Activated CD8-positive, alpha-beta memory T cell treated with anti-CD3 and anti-CD28 coated beads, Interleukin-2, amount 50 U/mL, for 24 hours (primary cell): ENCODE measurements around the gene RAD51B.
A peak's percentile ranks its signal among the peaks of the same experiment; 100 is the strongest.

ENCODE experiments used
- DNase-seq: peaks from one replicate; pipeline ENCODE4 v3.0.0-alpha.2; 2020; ENCODE audit errors: extremely low read depth

The RAD51B gene

DNA sequence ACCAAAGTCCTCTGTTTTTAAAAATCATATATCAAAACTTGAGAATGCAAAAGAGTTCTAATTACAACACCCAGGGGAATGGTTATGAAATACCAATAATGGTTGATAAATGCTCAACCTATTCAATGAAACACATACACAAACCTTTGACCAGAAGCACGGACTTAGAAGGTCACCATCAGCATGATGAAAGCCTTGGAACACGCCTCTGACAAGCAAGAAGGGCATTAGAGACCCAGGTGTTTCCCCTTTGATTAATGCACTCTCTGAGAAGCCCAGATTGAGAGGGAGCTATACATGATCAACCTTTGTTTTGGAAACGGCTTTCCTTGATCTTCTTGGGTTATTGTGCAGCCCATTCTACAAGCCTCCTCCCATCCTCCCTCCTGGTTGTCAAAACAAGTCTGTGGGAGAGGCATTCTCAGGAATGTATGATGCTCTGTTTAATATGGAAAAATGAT is 904.3 kb downstream of the RAD51B start:
- no peak for DNase-seq

DNA sequence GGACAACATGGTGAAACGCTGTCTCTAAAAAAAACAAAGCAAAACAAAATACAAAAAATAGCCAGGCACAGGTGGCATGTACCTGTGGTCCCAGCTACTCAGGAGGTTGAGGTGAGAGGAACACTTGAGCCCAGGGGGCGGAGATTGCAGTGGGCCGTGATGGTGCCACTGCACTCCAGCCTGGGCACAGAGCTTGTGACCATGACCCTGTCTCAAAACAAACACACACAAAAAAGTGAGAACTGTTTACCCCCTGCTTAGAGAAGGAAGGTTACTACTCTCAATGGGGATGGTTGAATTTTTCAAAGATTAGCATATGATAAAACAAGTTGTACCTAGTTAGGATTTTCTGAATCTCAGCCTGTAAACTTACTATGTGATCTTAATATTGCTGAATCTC is 905.3 kb downstream of the RAD51B start:
- no peak for DNase-seq

DNA sequence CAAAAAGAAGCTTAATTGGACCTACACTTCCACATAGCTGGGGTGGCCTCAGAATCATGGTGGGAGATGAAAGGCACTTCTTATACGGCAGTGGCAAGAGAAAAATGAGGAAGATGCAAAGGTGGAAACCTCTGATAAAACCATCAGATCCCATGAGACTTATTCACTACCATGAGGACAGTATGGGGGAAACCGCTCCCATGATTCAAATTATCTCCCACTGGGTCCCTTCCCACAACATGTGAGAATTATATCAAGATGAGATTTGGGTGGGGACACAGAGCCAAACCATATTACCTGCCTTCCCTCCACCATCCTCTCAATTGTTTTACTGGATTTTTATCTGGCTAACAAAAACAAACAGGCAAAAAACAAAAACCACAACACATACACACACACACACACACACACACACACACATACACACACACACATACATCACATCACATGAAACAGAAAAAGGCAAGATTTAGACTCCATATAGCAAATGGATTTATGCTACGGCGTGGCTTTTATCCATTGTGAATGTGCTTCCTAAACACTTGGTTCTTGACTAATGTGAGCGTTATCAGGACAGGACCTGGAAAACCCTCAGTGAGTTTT is 906.6 kb downstream of the RAD51B start:
- no peak for DNase-seq

DNA sequence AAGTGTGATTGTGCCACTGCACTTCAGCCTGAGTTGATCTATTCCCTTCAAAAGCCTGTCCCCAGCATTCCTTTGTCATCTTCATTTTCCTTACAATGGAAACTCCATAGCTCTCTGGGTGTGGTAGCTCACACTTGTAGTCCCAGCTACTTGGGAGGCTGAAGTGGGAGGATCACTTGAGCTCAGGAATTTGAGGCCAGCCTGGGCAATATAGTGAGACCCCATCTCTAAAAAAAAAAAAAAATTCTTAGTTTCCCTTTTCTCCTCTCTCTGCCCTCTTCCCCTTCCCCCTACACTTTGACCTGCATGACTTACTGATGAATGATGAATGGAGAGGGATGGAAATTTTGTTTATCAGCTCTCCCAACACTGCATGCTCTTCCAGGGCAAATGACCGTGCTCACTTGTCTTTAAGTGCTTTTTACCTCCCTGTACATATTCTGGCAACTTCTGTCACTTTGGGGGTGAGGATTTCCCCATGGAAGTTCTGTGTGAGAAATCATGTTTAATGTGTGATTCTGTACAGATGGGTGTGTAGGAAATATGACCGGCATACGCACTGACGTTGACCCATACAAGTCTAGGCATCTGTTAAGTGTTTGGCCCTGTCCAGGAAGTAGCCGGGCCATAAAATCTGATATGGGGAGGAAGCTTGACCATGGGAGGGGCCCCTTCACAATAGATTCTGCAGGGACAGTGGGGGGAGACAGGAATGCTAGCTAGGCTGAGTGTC is 907.9 kb downstream of the RAD51B start:
- DNase-seq = no peak

DNA sequence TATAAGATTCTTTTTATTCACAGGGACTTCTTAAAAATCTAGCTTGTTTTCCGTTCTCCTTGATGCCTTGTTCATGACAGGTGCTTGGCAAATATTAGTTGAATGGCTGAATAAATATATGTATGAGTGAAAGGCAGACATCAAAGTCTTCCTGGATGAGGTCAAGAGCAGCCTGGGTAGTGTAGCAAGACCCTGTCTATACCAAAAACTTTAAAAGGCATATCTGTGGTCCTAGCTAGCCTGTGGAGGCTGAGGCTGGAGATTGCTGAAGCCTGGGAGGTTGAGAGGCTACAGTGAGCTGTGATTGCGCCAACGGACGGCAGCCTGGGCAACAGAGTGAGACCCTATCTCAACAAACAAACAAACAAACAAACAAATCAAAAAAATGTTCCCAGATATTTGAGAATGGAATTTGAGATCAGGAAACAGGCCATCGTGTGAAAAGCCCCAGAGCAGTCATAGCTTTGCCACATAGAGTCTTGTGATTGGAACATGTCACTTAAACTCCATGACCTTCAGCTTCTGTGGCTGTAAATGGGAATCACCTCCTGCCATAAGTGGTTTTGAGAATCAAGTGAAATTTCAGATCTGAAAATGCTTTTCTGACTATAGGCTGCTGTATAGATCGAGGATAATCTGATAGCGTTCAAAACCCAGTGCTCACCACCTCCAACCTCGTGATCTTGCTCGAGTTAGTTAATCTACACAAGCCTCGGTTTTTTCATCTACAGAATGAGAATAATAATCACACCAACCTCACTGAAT is 908.9 kb downstream of the RAD51B start:
- DNase-seq = no peak

DNA sequence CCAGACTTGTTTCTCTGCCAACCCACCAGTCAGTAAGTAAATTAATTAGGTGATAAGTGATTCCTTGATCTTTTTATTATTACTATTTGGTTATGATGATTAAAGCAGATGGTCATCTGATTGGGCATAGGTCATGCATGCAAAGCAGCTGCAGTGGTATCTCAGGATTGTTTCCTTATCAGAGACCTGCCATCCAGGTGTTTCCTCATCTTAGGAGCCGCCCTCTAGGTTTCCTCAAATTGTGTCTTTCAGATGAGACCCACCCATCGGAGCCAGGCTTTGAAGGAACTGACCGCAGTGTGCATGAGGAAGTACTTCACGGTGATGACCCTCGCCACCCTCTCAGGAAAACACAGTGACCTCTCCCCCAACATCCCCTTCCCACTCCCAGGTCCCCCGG is 910.0 kb downstream of the RAD51B start:
- DNase-seq = no peak

DNA sequence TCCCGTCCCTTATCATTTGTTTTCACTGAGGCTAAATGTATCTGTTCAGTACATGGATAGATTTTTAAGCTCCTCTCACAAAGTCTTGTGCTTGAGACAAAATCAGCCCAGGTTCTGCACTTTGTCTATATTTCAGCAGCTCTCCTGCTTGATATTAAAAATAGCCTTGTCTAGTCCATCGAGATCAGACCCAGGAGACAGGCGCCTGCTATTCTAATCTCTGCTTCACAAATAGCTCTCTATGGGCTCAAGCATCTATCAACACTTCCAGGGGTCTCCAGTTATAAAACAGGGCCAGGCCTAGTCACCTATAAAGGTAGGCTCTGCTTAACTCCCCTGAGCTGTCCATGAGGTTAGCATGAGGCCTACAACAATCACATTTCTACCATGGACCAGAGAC is 910.8 kb downstream of the RAD51B start:
- DNase-seq = no peak

DNA sequence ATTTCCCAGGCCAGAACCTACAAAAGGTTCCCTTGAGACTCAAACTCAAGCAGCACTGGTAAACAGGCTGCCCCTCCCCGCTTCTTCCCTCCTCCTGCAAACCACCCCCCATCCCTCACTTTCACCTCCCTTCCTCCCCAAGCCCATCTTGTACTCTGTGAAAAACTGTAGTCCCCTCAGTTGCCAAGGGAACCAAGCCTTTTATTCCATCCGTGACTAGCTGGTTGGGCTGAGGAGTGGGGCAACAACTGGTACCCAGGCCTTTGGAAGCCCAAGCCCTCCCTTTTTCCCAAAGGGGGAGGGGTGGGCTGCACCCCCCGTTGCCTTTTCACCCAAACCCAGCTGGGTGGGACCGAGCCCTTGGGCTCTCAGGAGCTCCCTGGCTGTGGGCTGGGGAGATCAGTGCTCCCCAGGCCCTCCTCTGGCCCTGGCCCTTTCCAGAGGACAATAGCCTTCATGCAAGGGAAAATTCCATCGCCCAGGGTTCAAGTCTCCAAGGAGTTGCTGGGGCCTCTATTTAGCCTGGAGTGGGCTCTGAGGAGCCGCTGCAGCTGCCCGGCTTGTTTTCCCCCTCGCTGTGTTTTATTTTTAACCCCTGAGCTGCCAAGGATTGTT is 911.3 kb downstream of the RAD51B start:
- no peak for DNase-seq

DNA sequence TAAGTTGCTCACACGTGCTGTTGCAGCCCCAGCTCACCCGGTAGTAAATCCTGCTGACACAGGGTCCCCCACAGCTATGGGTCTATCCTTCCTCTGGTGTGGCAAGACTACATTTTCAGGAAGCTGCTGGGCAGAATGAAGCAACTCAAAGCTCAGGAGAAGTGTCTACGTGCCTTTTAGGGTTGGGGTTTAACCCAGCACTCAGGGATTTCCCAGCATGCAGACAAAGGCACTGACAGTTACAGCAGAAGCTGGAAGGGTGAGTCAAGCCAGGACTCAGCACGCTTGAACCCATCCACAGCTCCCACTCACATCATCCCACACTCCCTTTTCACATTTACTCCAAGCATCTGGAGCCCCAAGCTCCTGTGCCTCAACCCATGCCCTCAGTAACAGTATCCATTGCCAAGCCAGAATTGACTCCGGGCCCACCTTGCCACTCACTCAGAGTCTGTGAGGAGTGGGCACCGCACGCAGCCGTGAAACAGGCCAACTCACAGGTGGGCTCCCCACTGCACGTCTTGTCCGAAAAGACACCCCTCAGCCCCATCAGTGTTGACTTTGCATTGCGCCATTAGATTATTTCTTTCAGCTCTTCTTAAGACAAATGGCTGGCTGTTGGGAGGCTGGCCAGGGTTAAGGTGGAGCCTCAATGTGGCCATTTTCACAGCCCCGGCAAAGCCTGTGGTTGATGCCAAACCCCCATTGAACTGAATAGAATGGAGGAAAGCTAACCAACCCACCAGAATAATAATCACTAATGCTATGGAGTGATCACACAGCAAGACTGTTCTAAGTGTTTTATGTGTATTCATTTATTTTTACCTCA is 913.7 kb downstream of the RAD51B start:
- no peak for DNase-seq

DNA sequence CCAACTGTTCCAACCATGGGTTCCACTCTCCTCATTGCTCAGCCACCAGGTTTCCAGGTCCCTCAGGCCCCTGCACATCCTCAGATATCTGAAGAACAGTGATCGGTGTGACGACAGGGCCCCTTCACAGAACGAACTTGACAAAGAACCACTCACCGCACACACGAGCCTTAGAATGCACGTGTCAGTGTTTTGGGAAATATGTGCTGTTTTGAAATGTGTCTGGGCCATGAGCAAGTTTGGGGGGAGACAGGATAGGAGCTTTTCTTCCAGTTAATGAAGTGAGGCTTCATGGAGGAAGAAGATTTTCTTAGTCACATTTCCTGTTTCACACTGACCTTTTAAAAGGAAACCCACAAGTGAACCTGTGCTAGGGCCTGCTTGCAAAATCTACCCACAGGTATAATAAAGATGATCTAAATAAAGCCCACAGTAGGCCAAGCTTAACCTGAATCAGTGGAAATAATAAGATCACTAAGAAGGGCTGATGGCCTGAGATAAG is 914.7 kb downstream of the RAD51B start:
- DNase-seq = peak; percentile 31

DNA sequence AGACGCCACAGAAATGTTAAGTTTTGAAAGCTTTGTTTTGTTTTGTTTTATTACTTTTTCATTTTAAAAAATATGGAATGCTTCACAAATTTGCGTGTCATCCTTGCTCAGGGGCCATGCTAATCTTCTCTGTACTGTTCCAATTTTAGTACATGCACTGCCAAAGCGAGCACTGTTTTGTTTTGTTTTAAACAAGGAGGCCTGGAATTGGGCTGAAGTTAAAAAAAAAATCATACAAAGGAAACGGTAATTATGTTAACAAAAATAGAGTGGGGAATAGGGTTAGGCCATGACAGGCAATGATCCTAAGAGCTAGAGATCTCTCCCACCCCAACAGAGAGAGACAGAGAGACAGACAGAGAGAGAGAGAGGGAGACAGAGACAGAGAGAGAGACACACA is 916.3 kb downstream of the RAD51B start:
- DNase-seq = no peak

DNA sequence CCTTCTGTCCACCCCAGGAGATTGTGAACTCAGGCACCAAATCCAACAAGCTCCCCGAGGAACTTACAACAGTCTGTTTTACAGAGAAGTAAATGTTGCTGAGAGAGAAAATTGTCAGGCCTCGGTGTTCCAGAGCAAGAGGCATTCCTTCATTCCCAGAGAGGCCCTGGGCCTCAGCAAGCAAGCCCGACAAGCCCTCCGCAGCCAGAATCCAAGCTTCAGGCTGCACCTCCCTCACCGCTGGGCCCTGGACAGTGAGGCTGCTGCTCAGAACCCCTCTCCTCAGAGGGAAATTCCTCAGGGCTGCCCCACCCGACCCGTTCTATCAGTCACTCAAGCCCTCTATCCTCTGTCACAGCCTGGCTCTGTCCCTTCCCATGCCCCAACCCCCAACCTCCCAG is 916.9 kb downstream of the RAD51B start:
- DNase-seq = no peak

DNA sequence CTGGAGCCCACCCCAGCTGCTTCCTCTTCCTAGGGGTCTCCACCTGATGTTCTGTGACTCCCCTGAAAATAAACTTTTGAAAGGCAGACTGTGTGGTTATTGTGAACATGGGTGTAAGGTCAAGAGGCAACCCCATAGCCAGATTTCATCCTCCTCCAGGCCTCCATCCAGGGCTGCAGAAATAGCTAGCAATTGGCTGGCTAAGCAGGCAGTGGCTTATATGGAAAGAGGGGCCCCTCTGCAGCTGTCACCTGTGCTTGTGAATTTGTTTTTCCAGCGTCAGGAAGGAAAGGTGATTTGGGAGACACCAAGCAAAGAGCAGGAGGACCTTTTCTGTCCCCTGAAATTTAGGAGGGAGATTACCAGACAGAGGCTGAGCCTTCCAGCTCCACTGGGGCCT is 917.5 kb downstream of the RAD51B start:
- no peak for DNase-seq

DNA sequence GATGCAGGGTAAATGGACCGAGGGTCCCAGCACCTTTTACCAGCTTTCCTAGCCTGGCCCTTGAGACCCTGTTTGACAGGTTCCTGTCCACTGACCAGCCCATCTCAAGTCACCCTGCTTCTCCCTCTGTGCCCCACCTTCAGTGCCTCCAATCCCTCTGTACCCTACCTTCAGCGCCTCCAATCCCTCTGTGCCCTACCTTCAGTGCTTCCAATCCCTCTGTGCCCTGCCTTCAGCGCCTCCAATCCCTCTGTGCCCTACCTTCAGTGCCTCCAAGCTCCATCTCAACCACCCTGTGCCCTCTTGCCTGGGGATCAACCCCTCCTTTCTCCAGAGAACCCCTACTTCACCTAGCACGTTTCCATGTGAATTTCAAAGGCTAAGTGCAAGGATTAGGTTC is 919.0 kb downstream of the RAD51B start:
- no peak for DNase-seq

DNA sequence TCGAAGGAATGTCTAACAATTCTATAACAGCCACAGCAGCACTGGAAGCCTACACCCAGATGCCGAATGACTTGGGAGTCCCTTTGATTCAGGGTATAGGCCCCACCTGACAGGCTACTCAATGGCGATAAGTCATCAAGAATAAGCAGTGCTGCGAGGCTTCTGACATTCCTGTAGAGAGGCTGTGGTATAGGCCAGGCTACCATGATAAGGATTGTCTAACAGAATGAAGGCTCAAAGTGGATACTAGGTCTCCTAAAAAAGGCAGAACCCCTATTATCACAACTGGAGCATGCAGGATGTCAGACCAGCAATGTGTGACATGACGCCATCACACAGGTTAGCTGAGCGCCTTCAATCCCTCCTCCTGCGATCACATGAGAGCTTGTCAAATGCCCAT is 920.1 kb downstream of the RAD51B start:
- DNase-seq = no peak

DNA sequence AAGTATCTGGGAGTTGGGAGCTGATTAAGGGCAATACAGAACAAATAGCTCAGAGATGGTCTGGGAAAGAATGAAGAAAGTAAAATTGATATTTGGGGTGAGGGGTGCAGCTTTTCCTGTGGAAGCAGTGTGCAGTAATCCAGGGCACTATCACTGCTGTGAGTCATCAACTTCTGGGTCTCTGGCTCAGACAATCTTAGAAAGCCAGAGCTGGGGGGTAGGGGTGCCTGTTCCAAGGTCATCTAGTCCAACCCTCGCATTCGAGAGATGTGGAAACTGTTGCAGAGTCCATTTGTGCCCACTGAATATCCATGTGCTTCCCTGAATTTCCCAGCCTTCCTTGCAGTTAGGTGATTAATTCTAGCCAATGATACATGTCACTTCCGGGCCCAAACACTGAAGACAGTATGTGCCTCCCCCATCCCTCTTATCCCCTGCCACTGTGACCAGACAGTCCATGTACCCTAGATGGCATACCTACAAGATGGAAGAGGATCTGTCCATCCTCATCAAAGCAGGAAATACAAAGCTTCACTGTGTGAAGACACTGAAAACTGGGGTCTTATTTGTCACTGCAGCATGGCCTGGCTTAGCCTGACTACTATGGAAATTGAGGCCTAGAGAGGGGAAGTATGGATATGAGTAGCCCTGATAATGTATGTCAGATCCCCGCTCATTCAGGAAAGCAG is 921.4 kb downstream of the RAD51B start:
- no peak for DNase-seq

DNA sequence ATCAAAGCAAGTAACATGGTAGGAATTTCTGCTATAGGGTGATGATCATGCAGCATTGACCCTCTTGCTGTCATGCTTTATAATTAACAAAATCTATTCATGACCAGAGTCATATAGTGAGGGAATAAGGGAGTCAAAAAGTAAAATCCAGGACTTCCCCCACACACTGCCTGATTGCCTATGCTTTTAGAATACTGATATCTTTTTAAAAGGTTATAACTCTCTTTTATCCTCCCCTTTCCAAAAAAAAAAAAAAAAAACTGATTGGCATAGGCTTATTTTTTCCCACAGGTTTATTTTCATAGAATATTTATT is 921.9 kb downstream of the RAD51B start:
- DNase-seq = no peak

DNA sequence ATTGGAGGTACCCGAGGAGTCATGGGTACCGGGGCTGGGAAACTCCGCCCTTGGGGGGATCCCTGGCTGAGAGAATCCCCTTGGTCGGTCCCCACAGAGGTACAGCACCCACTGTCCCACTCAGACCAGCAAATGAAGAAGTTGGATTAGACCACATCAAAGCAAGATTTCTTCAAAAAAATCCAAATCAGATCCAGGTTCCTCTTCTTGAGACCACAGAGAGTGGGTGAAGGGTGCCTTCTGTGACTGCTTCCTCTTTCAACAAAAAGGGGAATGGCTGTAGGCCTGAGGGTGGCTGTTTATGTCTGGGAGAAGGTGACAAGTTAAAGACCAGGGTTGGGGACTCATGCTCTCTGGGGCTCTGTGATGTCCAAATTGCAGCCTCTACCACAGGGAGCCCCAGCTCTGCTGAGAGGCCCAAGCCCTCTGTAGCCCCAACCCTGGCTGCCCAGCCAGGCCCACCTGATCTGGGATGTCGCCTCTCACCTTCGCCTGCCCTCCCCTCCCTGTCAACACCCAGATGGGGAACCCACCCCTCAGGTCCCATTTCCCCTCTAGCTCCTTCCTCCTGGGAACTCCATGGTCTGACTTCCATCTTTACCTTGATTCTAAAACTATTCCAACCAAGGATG is 922.4 kb downstream of the RAD51B start:
- DNase-seq = no peak

DNA sequence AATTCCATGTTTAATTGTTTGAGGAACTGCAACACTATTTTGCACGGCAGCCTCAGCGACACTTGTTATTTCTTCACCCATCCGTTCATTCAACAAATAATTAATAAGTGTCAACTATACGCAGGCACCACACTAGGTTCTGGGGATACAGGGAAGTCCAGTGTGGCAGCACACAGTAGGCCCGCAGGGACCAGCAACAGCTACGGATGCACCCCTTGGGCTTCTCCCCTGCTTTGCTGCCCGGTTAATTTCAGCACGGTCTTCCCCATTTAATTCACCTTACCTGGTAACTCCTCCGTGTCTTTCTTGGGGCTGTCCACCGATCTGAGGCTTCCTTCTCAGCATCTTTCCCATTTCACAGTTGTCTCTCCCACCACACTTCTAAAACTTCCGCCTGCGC is 925.0 kb downstream of the RAD51B start:
- DNase-seq = no peak

DNA sequence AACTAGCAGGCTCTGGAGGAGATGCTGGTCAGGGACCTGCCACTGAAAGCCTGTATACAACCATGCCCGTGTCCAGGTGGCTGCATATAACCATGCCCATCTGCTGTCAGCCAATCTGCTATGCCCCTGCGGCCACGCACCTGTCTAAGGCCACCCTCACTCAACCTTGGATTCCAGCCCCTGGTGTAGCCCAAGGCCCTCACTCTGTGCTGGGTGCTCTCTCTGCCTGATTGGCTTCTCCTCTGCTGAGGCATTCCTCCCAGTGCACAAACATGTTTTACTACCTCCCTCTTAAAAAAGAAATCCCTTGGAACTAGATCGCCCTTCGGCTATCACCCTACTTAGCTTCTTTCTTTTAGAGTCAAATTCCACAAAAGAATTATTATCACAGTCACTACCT is 927.8 kb downstream of the RAD51B start:
- no peak for DNase-seq

DNA sequence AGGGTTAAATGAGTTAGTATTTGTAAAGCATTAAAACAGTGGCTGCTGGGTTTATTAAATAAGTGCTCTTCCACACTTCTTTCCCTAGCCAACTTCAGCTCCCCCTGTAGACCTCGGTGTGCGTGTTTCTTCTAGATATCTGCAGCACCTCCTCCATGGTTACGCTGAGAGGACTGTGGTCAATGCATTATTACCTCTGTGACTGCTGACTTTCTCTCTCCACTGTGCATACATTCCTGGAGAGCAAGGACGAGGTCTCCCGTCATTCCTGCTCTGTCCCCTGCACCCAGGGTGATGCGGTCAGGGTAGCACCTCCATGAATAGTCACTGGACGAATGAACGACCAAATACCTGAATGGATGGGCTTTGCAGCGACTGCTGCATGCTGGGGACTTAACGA is 928.7 kb downstream of the RAD51B start:
- DNase-seq = no peak
